ENCODE results near the gene NAA40.

NAA40 gene

GRCh38 chr11:63913866-63914830 is 24.7 kb upstream of the NAA40 start:
- no peak for DNase-seq (ENCODE audit: low spot score)

GRCh38 chr11:63914896-63915691 is 23.7 kb upstream of the NAA40 start:
- DNase-seq (ENCODE audit: low spot score): no peak

- DNase-seq (ENCODE audit: low spot score): peak; percentile 61
Measured at GRCh38 chr11:63915961-63916836, 22.6 kb upstream of the NAA40 start.

- DNase-seq (ENCODE audit: low spot score): peak; percentile 92
Measured at GRCh38 chr11:63916837-63917691, 21.7 kb upstream of the NAA40 start, which contains the start of gene RCOR2. Gene RCOR2, minus strand, starts transcription at chr11:63917164. Its CDS starts 708 bp downstream, at chr11:63916456.

GRCh38 chr11:63917692-63918506 is 20.9 kb upstream of the NAA40 start:
- peak; percentile 73 for DNase-seq (ENCODE audit: low spot score)

GRCh38 chr11:63918507-63919191 is 20.2 kb upstream of the NAA40 start:
- peak; percentile 43 for DNase-seq (ENCODE audit: low spot score)

- peak; percentile 52 for DNase-seq (ENCODE audit: low spot score)
Measured at GRCh38 chr11:63919267-63920125, 19.3 kb upstream of the NAA40 start.

- DNase-seq (ENCODE audit: low spot score): peak; percentile 42
Measured at GRCh38 chr11:63920126-63920938, 18.5 kb upstream of the NAA40 start.

- DNase-seq (ENCODE audit: low spot score): no peak
Measured at GRCh38 chr11:63920939-63921417, 17.8 kb upstream of the NAA40 start.

GRCh38 chr11:63922673-63923192 is 16.1 kb upstream of the NAA40 start:
- DNase-seq (ENCODE audit: low spot score): no peak

GRCh38 chr11:63923319-63923718 is 15.5 kb upstream of the NAA40 start:
- no peak for DNase-seq (ENCODE audit: low spot score)

- no peak for DNase-seq (ENCODE audit: low spot score)
Measured at GRCh38 chr11:63929616-63930015, 9.2 kb upstream of the NAA40 start.

- no peak for DNase-seq (ENCODE audit: low spot score)
Measured at GRCh38 chr11:63931045-63931444, 7.8 kb upstream of the NAA40 start.

GRCh38 chr11:63931876-63932275 is 6.9 kb upstream of the NAA40 start:
- no peak for DNase-seq (ENCODE audit: low spot score)

- DNase-seq (ENCODE audit: low spot score): no peak
Measured at GRCh38 chr11:63933459-63933858, 5.3 kb upstream of the NAA40 start.

- DNase-seq (ENCODE audit: low spot score): no peak
Measured at GRCh38 chr11:63937713-63938478, 906 bp upstream of the NAA40 start.

Measured in hepatic stellate cell (primary cell).